Skin of body (tissue), 2 donors: ENCODE measurements around the gene ST13. TPM values are rescaled to one million over a fixed set of nuclear protein-coding genes. Genes with fewer than 3 reads are reported as not detected.
"Not testable (repeated sequence)": the region's sequence is repeated elsewhere in the genome, so short reads cannot be mapped to it uniquely, and the experiment has no call there.

Source experiments
- DNase-seq: peaks from one replicate; lab custom pipeline; 2025; lab: John Stamatoyannopoulos, UW
- total RNA-seq: library from RNA; depleted of rRNA; stranded (reverse); fragments of >200 nt; gene quantifications from one replicate; pipeline ENCODE4 v1.2.3, GENCODE V29; 2014

The ST13 gene
- total RNA-seq, 1 donor from 2014 or later = 163 TPM

DNA sequence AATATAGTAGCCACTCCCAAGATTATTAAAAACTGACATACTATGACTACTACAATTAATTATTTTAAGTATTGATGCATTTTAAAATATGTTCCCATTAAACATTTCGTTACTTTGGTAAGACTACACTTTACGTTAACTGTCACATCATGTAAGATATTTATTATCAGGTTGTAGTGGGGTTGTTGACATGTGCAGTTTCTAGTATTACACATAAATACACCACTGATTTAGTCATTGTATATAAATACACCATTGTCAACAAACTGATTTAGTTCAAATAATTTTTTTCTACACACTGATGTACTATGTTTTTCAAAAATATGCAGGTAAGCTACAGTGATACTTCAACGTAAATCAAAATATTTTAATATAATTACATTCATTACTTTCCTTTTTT lies 11.5 kb downstream of the ST13 start:
- no peak for DNase-seq

DNA sequence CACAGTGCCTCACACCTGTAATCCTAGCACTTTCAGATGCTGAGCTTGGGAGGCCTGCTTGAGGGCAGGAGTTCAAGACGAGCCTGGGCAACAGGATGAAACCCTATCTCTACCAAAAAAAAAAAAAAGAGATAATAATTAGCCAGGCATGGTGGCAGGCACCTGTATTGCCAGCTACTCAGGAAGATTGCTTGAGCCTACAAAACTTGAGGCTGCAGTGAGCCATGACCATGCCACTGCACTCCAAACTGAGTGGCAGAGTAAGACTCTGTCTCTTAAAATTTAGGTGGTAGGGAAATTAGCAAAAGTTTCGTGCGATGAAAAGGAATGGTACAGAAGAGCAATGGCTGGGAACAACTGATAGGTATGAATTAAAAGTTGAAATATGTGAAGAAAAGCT lies 18.0 kb downstream of the ST13 start:
- DNase-seq = no peak

GRCh38 chr22:40834619-40835018 lies 21.8 kb downstream of the ST13 start:
- DNase-seq = no peak

GRCh38 chr22:40829131-40829530 lies 27.3 kb downstream of the ST13 start:
- no peak for DNase-seq

- no peak for DNase-seq
Observed at GRCh38 chr22:40826984-40827741, 29.3 kb downstream of the ST13 start.

DNA sequence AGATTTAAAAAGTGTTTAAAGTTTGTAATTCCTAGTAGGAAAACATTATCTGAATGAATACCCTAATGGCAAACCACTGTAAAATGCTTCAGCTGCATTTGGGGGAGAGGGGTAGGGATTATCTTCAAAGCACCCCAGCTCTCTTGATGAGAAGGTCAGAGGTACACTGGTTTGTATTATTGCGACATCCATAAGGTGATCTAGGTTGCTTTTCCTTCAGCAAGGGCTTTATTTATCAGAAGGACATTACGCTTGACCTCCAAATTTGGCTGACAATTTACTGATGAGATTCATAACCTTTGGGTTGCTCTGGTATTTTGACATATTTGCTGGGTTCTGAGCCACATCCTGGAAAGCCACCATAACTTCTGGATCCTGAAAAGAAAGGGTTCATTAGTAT lies 30.1 kb downstream of the ST13 start:
- DNase-seq = not testable (repeated sequence)

GRCh38 chr22:40823426-40823825 lies 33.0 kb downstream of the ST13 start:
- DNase-seq = no peak

GRCh38 chr22:40819599-40820140 lies 36.8 kb downstream of the ST13 start:
- DNase-seq = no peak

DNA sequence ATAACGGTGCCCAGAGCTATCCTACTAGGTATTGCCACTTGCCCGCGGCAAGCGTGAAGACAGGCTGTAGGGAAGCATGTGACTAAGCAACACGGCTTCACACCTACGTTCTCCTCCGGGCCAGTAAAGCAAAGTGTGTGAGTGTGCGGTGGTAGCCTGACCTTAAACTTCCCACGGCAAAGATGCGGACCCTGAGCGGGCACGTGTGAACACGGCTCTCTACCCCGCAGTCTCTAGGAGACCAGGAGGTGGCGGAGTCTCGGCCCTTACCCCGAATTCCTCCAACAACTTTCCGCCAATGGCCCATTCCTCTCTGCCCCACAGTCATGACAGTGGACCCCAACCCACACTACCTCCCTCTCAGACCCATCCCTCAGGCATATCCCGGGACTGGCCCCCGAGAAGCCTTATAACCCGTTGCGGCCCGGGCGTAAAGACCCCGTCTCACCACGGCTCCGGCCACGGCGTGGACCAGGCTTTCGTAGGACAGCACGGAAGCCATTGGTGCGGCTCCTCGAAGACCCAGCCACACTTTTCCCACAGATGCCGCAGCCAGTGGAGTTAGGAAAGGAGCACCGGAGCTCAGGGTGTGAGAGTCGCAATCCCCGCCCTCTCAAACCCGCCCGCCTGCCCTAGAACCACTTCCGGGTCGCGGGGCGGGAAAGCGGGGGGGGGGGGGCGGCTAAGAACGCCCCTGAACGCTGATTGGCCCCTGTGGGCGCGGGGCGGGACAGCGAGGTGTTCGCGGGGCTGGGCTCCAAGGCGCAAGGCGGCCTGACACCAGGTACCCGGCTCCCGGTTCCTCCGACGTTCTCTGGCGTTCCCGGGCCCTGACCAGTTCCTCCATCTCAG lies 37.5 kb downstream of the ST13 start, which contains the start of gene SLC25A17:
Gene SLC25A17 (minus strand): TSS at position 600 of the 852 bp plus-strand sequence. CDS start 98 bp downstream, at position 502.
- peak; percentile 76 for DNase-seq

DNA sequence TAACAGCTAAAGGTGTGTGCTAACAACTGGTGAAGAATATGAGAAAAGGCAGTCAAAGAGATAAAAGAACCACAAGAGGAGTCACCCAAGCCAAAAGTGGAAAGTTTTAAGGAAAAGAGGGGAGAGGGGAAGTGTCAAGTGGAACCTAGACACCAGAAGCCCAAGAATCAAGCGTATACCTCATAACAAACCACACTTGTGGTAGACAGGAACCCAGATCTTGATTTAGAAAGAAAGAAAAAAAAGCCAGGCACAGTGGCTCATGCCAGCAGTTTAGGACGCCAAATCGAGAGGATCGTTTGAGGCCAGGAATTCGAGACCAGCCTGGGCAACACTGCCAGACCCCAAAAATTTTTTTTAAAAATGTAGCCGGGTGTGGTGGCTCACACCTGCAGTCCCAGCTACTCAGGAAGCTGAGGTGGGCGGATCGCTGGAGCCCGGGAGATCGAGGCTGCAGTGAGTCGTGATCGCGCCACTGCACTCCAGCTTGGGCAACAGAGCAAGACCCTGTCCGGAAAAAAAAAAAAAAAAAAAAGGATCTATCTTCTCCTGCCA lies 38.2 kb downstream of the ST13 start:
- DNase-seq = no peak

- DNase-seq = no peak
Observed at GRCh38 chr22:40817737-40818136, 38.7 kb downstream of the ST13 start.

DNA sequence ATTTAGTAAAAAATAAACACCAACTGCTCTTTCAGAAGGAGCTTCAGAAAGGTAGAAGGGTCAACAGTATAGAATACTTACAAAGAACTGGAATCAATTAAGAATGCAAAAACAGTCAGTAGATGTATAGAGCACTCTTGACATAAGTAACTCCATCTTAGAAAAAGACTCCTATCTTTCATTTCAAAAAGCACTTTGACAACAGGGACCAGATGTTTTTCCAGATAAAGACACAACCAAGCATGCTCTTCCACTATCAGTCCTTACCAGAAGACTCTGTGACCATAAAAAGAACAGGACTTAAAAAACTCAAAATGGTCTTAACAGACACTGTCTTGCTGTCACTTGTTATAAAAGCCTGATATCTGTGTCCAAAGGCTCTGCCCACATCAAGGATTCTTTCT lies 42.5 kb downstream of the ST13 start:
- DNase-seq = no peak

- no peak for DNase-seq
Observed at GRCh38 chr22:40808018-40808841, 48.2 kb downstream of the ST13 start.

- no peak for DNase-seq
Observed at GRCh38 chr22:40806711-40807110, 49.7 kb downstream of the ST13 start.

GRCh38 chr22:40805699-40806203 lies 50.7 kb downstream of the ST13 start:
- no peak for DNase-seq

DNA sequence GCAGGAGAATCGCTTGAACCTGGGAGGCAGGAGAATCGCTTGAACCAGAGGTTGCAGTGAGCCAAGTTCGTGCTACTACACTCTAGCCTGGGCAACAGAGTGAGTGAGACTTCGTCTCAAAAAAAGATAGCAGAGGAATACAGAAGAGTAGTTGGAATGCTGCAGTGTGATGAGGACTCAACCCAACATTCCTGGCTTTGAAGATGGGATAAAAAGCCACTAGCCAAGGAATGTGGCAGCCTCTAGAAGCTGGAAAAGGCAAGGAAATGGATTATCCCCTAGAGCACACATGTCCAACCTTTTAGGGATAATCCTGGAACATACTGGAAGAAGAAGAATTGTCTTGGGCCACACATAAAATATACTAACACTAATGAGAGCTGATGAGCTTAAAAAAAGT lies 51.2 kb downstream of the ST13 start:
- no peak for DNase-seq

GRCh38 chr22:40803321-40803720 lies 53.1 kb downstream of the ST13 start:
- no peak for DNase-seq

- no peak for DNase-seq
Observed at GRCh38 chr22:40799008-40799407, 57.4 kb downstream of the ST13 start.

DNA sequence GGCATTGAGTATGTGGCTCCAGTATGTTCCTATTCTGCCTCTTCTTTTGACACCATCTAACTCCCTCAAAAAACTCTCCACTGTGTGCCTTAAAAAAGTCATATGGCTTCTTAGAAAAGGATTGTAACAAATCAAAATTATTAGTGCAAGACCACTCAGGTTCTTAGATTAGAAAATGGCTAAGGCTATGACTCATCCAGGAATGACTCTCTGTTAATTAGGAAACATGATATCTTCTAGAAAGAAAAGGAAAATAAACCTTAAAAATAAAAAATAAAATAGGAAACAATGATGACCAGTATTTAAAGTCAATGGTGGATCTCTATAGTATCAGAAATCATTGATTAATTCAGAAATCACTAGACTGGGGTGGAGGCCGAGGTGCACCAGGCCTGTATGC lies 59.0 kb downstream of the ST13 start:
- DNase-seq = no peak

DNA sequence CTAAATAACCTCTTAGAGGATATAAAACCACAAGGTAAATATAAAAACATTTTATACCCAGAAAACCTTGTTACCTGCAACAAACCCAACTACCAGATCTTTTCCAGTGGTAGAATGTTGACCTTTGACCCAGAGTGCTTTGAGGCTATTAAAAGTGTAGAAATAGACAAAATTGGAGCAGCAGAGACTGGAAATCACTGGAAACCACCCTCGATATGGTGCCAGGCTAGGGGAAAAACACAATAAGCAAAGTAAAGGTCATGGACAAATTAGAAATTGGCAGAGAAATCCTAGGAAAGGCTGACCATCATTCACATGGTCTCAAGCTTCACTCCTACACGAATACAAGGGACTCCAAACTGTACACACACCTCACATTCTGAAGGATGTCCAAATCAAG lies 64.0 kb downstream of the ST13 start:
- DNase-seq = no peak

DNA sequence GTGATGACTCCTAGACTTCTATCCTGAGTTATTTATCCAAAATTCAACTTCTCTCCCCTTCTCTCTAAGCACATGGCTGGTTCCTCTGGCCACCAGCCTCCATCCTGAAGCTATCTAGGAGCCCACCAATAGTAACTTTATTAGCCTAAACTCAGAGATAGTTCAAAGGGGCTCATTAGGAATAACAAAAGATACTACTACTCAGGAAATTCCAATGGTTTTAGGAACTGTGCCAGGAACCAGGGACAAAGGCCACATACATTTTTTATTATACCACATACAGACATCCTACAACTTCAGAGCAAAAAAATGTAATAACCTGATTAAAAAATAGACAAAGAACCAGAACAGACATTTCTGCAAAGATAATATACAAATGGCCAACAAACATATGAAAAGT lies 65.2 kb downstream of the ST13 start:
- no peak for DNase-seq
